ENCODE results near the gene TNS1.

The TNS1 gene

GRCh38 chr2:217935901-217936684 lies 66.7 kb downstream of the TNS1 start:
- H3K9me3 ChIP-seq (ENCODE audit: insufficient read depth, low read depth, low read length): no peaks in the 10 kb centered on the region
- H3K4me3 ChIP-seq (ENCODE audit: low read length): no peak overlapping the region
- no peaks in the 10 kb centered on the region for H3K27me3 ChIP-seq (ENCODE audit: insufficient read depth, low read length)
- no peaks in the 10 kb centered on the region for H3K36me3 ChIP-seq (ENCODE audit: insufficient read depth, low read length)
- peaks cover 42% of the 10 kb centered on the region for H3K4me1 ChIP-seq (ENCODE audit: insufficient read depth, low read length)
- no peak overlapping the region for H3K27ac ChIP-seq (ENCODE audit: low read depth, low read length)
- WGBS: 81% methylated on average over 10 of the region's 10 CpGs
- H3K9ac ChIP-seq (ENCODE audit: low read depth, low read length): no peak overlapping the region

GRCh38 chr2:217935235-217935879 lies 67.4 kb downstream of the TNS1 start:
- Histone ChIP-seq H3K4me1 (ENCODE audit: insufficient read depth, low read length) (peaks cover 42% of the 10 kb centered on the region), H3K4me3 (ENCODE audit: low read length) (no peak overlapping the region), H3K36me3 (ENCODE audit: insufficient read depth, low read length) (no peaks in the 10 kb centered on the region), H3K9me3 (ENCODE audit: insufficient read depth, low read depth, low read length) (no peaks in the 10 kb centered on the region), H3K27ac (ENCODE audit: low read depth, low read length) (no peak overlapping the region), H3K9ac (ENCODE audit: low read depth, low read length) (no peak overlapping the region), H3K27me3 (ENCODE audit: insufficient read depth, low read length) (no peaks in the 10 kb centered on the region)
- 79% methylated on average over 7 of the region's 7 CpGs for WGBS

GRCh38 chr2:217934321-217935131 lies 68.3 kb downstream of the TNS1 start:
- H3K4me3 ChIP-seq (ENCODE audit: low read length): no peak overlapping the region
- H3K27ac ChIP-seq (ENCODE audit: low read depth, low read length): no peak overlapping the region
- no peaks in the 10 kb centered on the region for H3K36me3 ChIP-seq (ENCODE audit: insufficient read depth, low read length)
- 85% methylated on average over 13 of the region's 13 CpGs for WGBS
- H3K27me3 ChIP-seq (ENCODE audit: insufficient read depth, low read length): no peaks in the 10 kb centered on the region
- peaks cover 42% of the 10 kb centered on the region for H3K4me1 ChIP-seq (ENCODE audit: insufficient read depth, low read length)
- H3K9me3 ChIP-seq (ENCODE audit: insufficient read depth, low read depth, low read length): no peaks in the 10 kb centered on the region
- no peak overlapping the region for H3K9ac ChIP-seq (ENCODE audit: low read depth, low read length)

GRCh38 chr2:217933617-217933993 lies 69.2 kb downstream of the TNS1 start:
- Histone ChIP-seq H3K27ac (ENCODE audit: low read depth, low read length) (no peak overlapping the region), H3K9ac (ENCODE audit: low read depth, low read length) (no peak overlapping the region), H3K4me3 (ENCODE audit: low read length) (no peak overlapping the region), H3K9me3 (ENCODE audit: insufficient read depth, low read depth, low read length) (no peaks in the 10 kb centered on the region), H3K36me3 (ENCODE audit: insufficient read depth, low read length) (no peaks in the 10 kb centered on the region), H3K27me3 (ENCODE audit: insufficient read depth, low read length) (no peaks in the 10 kb centered on the region), H3K4me1 (ENCODE audit: insufficient read depth, low read length) (peaks cover 42% of the 10 kb centered on the region)
- WGBS: 96% methylated on average over 3 of the region's 3 CpGs

GRCh38 chr2:217932803-217933616 lies 69.8 kb downstream of the TNS1 start:
- Histone ChIP-seq H3K9me3 (ENCODE audit: insufficient read depth, low read depth, low read length) (no peaks in the 10 kb centered on the region), H3K27ac (ENCODE audit: low read depth, low read length) (no peak overlapping the region), H3K27me3 (ENCODE audit: insufficient read depth, low read length) (no peaks in the 10 kb centered on the region), H3K4me1 (ENCODE audit: insufficient read depth, low read length) (peaks cover 42% of the 10 kb centered on the region), H3K36me3 (ENCODE audit: insufficient read depth, low read length) (no peaks in the 10 kb centered on the region), H3K9ac (ENCODE audit: low read depth, low read length) (no peak overlapping the region), H3K4me3 (ENCODE audit: low read length) (no peak overlapping the region)
- 84% methylated on average over 21 of the region's 21 CpGs for WGBS

- Histone ChIP-seq H3K4me1 (ENCODE audit: insufficient read depth, low read length) (peaks cover 34% of the 10 kb centered on the region), H3K27ac (ENCODE audit: low read depth, low read length) (no peak overlapping the region), H3K27me3 (ENCODE audit: insufficient read depth, low read length) (no peaks in the 10 kb centered on the region), H3K4me3 (ENCODE audit: low read length) (no peak overlapping the region), H3K9me3 (ENCODE audit: insufficient read depth, low read depth, low read length) (no peaks in the 10 kb centered on the region), H3K9ac (ENCODE audit: low read depth, low read length) (no peak overlapping the region), H3K36me3 (ENCODE audit: insufficient read depth, low read length) (no peaks in the 10 kb centered on the region)
- WGBS: 96% methylated on average over 6 of the region's 6 CpGs
Observed at GRCh38 chr2:217931846-217932560, 70.8 kb downstream of the TNS1 start.

GRCh38 chr2:217930761-217931563 lies 71.8 kb downstream of the TNS1 start:
- Histone ChIP-seq H3K4me3 (ENCODE audit: low read length) (no peak overlapping the region), H3K9me3 (ENCODE audit: insufficient read depth, low read depth, low read length) (no peaks in the 10 kb centered on the region), H3K27me3 (ENCODE audit: insufficient read depth, low read length) (no peaks in the 10 kb centered on the region), H3K9ac (ENCODE audit: low read depth, low read length) (no peak overlapping the region), H3K27ac (ENCODE audit: low read depth, low read length) (no peak overlapping the region), H3K36me3 (ENCODE audit: insufficient read depth, low read length) (no peaks in the 10 kb centered on the region), H3K4me1 (ENCODE audit: insufficient read depth, low read length) (peaks cover 24% of the 10 kb centered on the region)
- WGBS: 84% methylated on average over 10 of the region's 11 CpGs

- Histone ChIP-seq H3K36me3 (ENCODE audit: insufficient read depth, low read length) (no peaks in the 10 kb centered on the region), H3K27me3 (ENCODE audit: insufficient read depth, low read length) (no peaks in the 10 kb centered on the region), H3K9me3 (ENCODE audit: insufficient read depth, low read depth, low read length) (no peaks in the 10 kb centered on the region), H3K4me1 (ENCODE audit: insufficient read depth, low read length) (peaks cover 15% of the 10 kb centered on the region), H3K9ac (ENCODE audit: low read depth, low read length) (no peak overlapping the region), H3K4me3 (ENCODE audit: low read length) (no peak overlapping the region), H3K27ac (ENCODE audit: low read depth, low read length) (no peak overlapping the region)
- WGBS: 91% methylated on average over 14 of the region's 14 CpGs
Observed at GRCh38 chr2:217929757-217930707, 72.8 kb downstream of the TNS1 start.

- H3K36me3 ChIP-seq (ENCODE audit: insufficient read depth, low read length): no peaks in the 10 kb centered on the region
- 91% methylated on average over 8 of the region's 8 CpGs for WGBS
- H3K4me3 ChIP-seq (ENCODE audit: low read length): no peak overlapping the region
- peaks cover 8% of the 10 kb centered on the region for H3K4me1 ChIP-seq (ENCODE audit: insufficient read depth, low read length)
- H3K9me3 ChIP-seq (ENCODE audit: insufficient read depth, low read depth, low read length): no peaks in the 10 kb centered on the region
- no peaks in the 10 kb centered on the region for H3K27me3 ChIP-seq (ENCODE audit: insufficient read depth, low read length)
- H3K27ac ChIP-seq (ENCODE audit: low read depth, low read length): no peak overlapping the region
- no peak overlapping the region for H3K9ac ChIP-seq (ENCODE audit: low read depth, low read length)
Observed at GRCh38 chr2:217929272-217929671, 73.5 kb downstream of the TNS1 start.
